SK-N-SH treated with all-trans-retinoic acid at 6 μM for 48 hours (cell line): Measurements from ENCODE around the gene TMEM143.

Experiments used
- ZC3H10 ChIP-seq: fragments of 250-450 bp; sonication (Bioruptor Pico); IDR thresholded peaks from 2 replicates; pipeline ENCODE4 v1.5.1; 2021; ENCODE audit warnings: mild to moderate bottlenecking, moderate library complexity
- ZFP30 ChIP-seq: fragments of 450-650 bp; formaldehyde crosslinking; IDR thresholded peaks from 2 replicates; pipeline ENCODE4 v1.5.0; 2022; ENCODE audit warnings: mild to moderate bottlenecking, moderate library complexity
- TF ChIP-seq, protein P1 (sequence below): fragments of 250-450 bp; sonication (Bioruptor Pico); IDR thresholded peaks from 2 replicates; pipeline ENCODE4 v1.8.0; 2020; ENCODE audit warnings: mild to moderate bottlenecking, moderate library complexity, borderline replicate concordance
- TF ChIP-seq, protein P2 (sequence below): fragments of 250-450 bp; sonication (Bioruptor Pico); IDR thresholded peaks from 2 replicates; pipeline ENCODE4 v1.8.0; 2021; ENCODE audit warnings: low read depth, mild to moderate bottlenecking, moderate library complexity, borderline replicate concordance

DNA sequence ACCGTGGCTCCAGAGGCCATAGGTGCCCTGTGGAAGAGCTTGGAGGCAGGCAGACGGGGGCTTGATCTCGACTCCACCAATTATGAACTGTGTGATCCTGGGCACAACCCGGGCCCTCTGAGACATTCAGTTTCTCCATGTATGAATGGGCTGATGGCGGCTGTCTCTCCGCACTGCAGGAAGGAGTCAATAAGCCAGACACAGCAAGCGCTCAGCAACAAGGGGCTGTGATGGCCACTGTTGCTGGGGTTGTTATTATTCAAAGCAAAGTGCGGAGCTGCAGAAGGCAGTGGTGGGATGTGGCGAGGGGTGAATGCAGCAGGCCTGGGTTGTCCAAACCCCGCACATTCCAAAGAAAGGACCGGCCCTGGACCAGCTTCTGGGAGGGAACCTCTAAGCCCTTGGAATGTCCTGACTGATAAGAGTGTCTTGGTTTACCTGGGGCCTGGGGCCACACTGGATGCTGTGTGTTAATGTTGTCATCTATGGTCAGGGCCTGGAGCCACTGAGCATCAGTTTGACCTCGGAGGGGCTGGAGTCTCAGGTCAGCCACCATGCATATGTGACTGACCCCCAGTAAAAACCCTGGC is 8.3 kb downstream of the TMEM143 start:
- TF ChIP-seq, protein P1, sequence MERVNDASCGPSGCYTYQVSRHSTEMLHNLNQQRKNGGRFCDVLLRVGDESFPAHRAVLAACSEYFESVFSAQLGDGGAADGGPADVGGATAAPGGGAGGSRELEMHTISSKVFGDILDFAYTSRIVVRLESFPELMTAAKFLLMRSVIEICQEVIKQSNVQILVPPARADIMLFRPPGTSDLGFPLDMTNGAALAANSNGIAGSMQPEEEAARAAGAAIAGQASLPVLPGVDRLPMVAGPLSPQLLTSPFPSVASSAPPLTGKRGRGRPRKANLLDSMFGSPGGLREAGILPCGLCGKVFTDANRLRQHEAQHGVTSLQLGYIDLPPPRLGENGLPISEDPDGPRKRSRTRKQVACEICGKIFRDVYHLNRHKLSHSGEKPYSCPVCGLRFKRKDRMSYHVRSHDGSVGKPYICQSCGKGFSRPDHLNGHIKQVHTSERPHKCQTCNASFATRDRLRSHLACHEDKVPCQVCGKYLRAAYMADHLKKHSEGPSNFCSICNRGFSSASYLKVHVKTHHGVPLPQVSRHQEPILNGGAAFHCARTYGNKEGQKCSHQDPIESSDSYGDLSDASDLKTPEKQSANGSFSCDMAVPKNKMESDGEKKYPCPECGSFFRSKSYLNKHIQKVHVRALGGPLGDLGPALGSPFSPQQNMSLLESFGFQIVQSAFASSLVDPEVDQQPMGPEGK (CRISPR knock-in tag) = no peak
- TF ChIP-seq, protein P2, sequence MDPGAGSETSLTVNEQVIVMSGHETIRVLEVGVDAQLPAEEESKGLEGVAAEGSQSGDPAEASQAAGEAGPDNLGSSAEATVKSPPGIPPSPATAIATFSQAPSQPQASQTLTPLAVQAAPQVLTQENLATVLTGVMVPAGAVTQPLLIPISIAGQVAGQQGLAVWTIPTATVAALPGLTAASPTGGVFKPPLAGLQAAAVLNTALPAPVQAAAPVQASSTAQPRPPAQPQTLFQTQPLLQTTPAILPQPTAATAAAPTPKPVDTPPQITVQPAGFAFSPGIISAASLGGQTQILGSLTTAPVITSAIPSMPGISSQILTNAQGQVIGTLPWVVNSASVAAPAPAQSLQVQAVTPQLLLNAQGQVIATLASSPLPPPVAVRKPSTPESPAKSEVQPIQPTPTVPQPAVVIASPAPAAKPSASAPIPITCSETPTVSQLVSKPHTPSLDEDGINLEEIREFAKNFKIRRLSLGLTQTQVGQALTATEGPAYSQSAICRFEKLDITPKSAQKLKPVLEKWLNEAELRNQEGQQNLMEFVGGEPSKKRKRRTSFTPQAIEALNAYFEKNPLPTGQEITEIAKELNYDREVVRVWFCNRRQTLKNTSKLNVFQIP = no peak
- TF ChIP-seq ZC3H10 (CRISPR knock-in tag) (no peak), ZFP30 (CRISPR knock-in tag) (no peak)
